NCI-H82 (cell line): Measurements from ENCODE around the gene AIF1L.

Experiments
- DNase-seq: peaks from one replicate; lab custom pipeline; 2025; lab: John Stamatoyannopoulos, UW

The AIF1L gene

DNA sequence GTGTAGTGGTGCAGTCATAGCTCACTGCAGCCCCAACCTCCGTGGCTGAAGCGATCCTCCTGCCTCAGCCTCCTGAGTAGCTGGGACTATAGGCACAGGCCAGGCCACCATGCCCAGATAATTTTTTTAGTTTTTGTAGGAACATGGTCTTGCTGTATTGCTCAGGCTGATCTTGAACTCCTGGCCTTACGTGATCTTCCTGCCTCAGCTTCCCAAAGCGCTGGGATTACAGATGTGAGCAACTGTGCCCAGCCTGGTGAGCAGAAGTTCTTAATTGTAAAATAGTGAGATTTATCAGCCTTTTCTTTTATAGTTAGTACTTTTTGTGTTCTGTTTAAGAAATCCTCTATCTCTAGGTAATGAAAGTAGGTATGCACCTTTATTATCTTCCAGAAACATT is 71.6 kb downstream of the AIF1L start:
- no peak for DNase-seq

DNA sequence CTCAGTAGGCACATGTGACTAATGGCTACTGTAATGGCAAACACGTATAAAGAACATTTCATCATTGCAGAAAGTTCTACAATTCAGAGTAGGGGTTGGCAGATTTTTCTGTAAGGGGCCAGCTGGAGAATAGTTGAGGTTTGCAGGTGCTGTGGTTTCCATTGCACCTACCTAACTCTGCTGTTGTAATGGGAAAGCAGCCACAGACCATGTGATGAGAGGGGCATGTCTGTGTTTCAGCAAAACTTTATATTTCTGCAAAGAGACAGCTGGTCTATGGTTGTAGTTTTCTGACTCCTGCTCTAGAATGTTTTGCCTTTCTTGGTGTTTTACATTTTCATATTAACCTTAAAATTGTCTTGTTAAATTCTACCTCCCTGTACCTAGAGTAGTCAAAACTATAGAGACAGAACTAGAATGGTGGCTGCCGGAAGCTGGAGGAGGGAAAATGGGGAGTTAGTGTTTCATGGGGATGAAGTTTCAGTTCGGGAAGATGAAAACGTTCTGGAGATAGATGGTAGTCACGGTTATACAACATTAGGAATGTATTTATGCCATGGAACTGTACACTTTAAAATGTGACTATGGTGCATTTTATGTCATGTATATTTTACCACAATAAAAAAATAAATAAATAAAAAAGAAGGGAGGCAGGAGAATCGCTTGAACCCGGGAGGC is 73.4 kb downstream of the AIF1L start:
- DNase-seq = no peak
